Tibial nerve (tissue), 3 donors: ENCODE measurements around the gene SALL3.

Source experiments
- POLR2A ChIP-seq, 2 donors: fragments of 450-650 bp; IDR thresholded peaks; one replicate each; pipeline ENCODE4 v1.6.1; 2017; ENCODE audit warnings: antibody characterized with exemption in 2 of 2, mild to moderate bottlenecking in 2 of 2, moderate library complexity in 2 of 2
- TF ChIP-seq, protein P1 (sequence below), 5 experiments: fragments of 200-600 bp in 3 of 5; fragments of 450-650 bp in 2 of 5; sonication (generic) in 3 of 5; IDR thresholded peaks; one replicate each; pipeline ENCODE4 v1.5.1; 2016 to 2019; ENCODE audit warnings: antibody characterized with exemption in 5 of 5, mild to moderate bottlenecking in 3 of 5, moderate library complexity in 2 of 5

DNA sequence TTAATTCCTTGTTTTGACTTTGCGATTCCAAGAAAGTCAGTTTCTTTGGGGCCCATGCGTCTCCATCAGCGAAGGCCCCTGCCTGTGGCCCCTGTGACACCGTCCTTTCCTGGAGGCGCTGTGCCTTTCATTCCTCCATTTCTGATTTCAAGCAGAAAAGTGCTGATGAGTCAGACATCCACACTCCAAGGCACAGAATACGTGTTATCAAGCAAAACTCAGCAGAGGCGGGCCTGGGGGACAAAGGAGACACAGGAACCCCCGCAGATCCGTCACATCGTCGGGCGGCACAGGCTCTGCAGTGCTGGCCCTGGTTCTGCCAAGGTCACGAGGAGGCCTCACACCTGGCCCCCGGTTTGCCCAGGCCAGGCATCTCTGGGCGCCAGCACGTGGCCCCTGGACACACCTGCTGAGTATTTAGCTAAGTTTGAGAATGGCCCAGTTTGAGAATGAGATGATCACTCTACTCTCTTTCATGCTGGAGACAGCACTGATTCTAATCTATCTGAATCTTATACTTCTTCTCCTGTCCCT lies 7.2 kb upstream of the SALL3 start:
- TF ChIP-seq, protein P1, sequence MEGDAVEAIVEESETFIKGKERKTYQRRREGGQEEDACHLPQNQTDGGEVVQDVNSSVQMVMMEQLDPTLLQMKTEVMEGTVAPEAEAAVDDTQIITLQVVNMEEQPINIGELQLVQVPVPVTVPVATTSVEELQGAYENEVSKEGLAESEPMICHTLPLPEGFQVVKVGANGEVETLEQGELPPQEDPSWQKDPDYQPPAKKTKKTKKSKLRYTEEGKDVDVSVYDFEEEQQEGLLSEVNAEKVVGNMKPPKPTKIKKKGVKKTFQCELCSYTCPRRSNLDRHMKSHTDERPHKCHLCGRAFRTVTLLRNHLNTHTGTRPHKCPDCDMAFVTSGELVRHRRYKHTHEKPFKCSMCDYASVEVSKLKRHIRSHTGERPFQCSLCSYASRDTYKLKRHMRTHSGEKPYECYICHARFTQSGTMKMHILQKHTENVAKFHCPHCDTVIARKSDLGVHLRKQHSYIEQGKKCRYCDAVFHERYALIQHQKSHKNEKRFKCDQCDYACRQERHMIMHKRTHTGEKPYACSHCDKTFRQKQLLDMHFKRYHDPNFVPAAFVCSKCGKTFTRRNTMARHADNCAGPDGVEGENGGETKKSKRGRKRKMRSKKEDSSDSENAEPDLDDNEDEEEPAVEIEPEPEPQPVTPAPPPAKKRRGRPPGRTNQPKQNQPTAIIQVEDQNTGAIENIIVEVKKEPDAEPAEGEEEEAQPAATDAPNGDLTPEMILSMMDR (IDR thresholded peaks at IDR 0.05): no peak
- no peak for TF ChIP-seq POLR2A (IDR thresholded peaks at IDR 0.05)
